Fibroblast of mammary gland (primary cell): ENCODE results near the gene RC3H1.

Source experiments
- DNase-seq: peaks from one replicate; pipeline ENCODE4 v3.0.0-alpha.2; 2010; ENCODE audit warnings: low read depth
- H3K4me3 ChIP-seq: 2 replicates; pipeline ENCODE4 v1.5.1; 2011; ENCODE audit warnings: low read depth, mild to moderate bottlenecking, low read length, moderate library complexity; ENCODE audit not compliant: control insufficient read depth
- CTCF ChIP-seq: conservative IDR thresholded peaks from 2 replicates; pipeline ENCODE4 v1.5.1; 2011; ENCODE audit warnings: low read depth, low read length, inconsistent platforms; ENCODE audit not compliant: control insufficient read depth, insufficient read depth

RC3H1 gene

GRCh38 chr1:174008269-174008668 is 13.9 kb downstream of the RC3H1 start:
- no peak overlapping the region for H3K4me3 ChIP-seq
- DNase-seq, result no peak
- no peak for TF ChIP-seq CTCF

- TF ChIP-seq CTCF, result no peak
- no peak overlapping the region for H3K4me3 ChIP-seq
- DNase-seq, result no peak
Measured at GRCh38 chr1:174007851-174008250, 14.3 kb downstream of the RC3H1 start.

- H3K4me3 ChIP-seq, result no peak overlapping the region
- DNase-seq, result peak; percentile 76
- TF ChIP-seq CTCF, result no peak
Measured at GRCh38 chr1:174005032-174005431, 17.1 kb downstream of the RC3H1 start.

- no peak for TF ChIP-seq CTCF
- no peak for DNase-seq
- no peak overlapping the region for H3K4me3 ChIP-seq
Measured at GRCh38 chr1:174003867-174004266, 18.3 kb downstream of the RC3H1 start.

GRCh38 chr1:174001573-174001972 is 20.6 kb downstream of the RC3H1 start:
- DNase-seq, result no peak
- no peak overlapping the region for H3K4me3 ChIP-seq
- TF ChIP-seq CTCF, result no peak

- DNase-seq, result no peak
- no peak for TF ChIP-seq CTCF
- H3K4me3 ChIP-seq, result no peak overlapping the region
Measured at GRCh38 chr1:174000371-174000770, 21.8 kb downstream of the RC3H1 start.

- no peak overlapping the region for H3K4me3 ChIP-seq
- no peak for DNase-seq
- no peak for TF ChIP-seq CTCF
Measured at GRCh38 chr1:173997791-173998190, 24.4 kb downstream of the RC3H1 start.
